ENCODE results near the gene WIPI1.
"Not testable (repeated sequence)": the region's sequence is repeated elsewhere in the genome, so short reads cannot be mapped to it uniquely, and the experiment has no call there.

The WIPI1 gene

DNA sequence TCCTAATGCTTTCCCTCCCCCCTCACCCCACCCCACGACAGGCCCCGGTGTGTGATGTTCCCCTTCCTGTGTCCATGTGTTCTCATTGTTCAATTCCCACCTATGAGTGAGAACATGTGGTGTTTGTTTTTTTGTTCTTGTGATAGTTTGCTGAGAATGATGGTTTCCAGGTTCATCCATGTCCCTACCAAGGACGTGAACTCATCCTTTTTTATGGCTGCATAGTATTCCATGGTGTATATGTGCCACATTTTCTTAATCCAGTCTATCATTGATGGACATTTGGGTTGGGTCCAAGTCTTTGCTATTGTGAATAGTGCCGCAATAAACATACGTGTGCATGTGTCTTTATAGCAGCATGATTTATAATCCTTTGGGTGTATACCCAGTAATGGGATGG lies 53.5 kb downstream of the WIPI1 start:
- DNase-seq (ENCODE audit: low read depth); H3K4me3 ChIP-seq (ENCODE audit: low read length): not testable (repeated sequence)

DNA sequence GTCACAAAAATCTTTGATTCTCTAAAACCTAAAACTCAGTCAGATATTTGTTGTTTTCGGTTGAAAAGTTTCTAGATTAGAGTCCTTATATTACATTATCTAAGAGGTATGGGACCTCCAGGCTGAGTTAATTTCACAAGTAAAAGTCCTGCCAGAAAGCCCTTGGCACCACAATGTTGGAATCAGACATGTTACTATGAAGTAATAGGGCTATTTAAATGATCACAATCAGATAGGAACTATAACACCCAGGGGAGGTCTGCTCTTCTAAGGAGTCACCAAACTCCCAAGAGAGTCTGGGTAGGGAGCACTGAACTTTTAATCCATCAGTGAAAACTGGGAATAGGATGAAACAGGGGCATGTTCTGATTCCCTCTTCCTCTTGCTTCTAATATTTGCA lies 54.2 kb downstream of the WIPI1 start:
- DNase-seq (ENCODE audit: low read depth), result no peak
- TF ChIP-seq, protein P1, sequence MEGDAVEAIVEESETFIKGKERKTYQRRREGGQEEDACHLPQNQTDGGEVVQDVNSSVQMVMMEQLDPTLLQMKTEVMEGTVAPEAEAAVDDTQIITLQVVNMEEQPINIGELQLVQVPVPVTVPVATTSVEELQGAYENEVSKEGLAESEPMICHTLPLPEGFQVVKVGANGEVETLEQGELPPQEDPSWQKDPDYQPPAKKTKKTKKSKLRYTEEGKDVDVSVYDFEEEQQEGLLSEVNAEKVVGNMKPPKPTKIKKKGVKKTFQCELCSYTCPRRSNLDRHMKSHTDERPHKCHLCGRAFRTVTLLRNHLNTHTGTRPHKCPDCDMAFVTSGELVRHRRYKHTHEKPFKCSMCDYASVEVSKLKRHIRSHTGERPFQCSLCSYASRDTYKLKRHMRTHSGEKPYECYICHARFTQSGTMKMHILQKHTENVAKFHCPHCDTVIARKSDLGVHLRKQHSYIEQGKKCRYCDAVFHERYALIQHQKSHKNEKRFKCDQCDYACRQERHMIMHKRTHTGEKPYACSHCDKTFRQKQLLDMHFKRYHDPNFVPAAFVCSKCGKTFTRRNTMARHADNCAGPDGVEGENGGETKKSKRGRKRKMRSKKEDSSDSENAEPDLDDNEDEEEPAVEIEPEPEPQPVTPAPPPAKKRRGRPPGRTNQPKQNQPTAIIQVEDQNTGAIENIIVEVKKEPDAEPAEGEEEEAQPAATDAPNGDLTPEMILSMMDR (conservative IDR thresholded peaks at IDR 0.05; ENCODE audit: low read depth, low read length), result no peak
- no peak overlapping the region for H3K4me3 ChIP-seq (ENCODE audit: low read length)

DNA sequence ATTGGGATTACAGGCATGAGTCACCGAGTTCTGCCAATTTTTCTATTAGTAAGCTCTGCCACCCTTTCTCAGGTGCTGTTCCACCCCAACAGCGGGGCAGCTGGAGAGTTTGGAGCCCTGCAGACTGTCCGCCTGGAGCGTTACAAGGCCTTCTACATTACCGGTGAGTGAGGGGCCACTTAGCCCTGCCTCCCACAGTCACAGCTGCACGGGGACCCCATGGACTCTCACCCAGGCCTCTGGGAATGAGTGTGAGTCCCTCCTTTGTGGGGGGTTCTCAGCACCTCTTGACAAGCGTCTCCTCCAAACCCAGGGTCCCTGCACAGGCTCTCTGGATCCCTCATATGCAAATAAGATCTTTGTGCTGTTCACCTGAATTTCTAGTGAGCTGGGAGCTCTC lies 56.0 kb downstream of the WIPI1 start:
- TF ChIP-seq, protein P1 (conservative IDR thresholded peaks at IDR 0.05; ENCODE audit: low read depth, low read length), result no peak
- no peak for DNase-seq (ENCODE audit: low read depth)

DNA sequence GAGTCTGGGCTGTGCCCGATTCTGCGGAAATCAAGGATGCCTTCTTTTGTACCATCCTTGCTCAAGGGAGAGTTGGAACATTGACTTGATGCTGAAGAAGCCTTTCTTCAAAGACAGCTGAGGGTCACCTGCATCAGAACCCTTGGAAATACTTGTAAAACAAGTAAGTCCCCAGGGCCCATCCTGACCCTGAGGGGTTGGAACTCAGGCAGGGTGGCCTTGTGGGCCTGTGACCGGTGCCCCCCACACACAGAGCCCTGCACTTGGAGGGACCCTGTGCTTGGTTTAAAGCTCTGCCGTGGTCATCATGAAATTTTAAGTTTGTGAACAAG lies 56.9 kb downstream of the WIPI1 start:
- TF ChIP-seq, protein P1 (conservative IDR thresholded peaks at IDR 0.05; ENCODE audit: low read depth, low read length), result no peak
- no peak overlapping the region for H3K4me3 ChIP-seq (ENCODE audit: low read length)
- no peak for DNase-seq (ENCODE audit: low read depth)

More for the DNA sequence above, 56.0 kb downstream of the WIPI1 start:
- no peak overlapping the region for H3K4me3 ChIP-seq (ENCODE audit: low read length)

DNA sequence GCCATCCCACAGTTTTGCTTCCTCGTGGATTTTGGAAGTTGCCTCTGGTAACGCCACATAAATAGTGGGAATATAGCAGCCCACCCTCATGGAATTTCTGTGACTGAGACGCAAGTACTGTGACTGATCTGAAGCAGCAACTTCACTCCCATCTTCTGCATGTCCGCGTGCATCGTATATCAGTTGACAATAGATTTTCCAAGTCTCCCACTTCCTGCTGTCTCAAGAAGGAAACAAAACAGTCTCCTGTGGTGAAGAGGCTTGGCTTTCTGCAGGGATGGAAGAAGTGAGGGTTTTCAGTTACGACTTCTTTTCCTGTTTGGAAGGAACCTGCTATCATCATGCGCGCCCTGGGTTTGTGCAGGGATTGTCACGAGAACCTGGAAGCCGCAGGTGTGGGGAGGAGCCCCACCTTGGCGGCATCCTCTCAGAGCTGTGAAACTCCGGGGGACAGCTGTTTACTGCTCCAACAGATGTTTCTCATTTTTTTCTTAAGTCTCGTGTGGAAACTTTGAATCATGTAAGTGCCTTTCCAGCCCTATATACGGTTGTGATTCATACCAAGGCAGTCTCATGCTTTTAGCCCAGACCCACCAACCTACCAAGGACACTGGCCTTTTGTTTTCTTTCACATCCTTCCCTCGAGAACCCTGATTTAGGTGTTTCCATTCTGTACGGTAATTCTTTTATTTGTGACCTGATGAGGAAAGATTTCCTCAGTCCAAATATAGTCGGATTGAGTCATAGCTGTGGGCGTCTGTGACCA lies 57.5 kb downstream of the WIPI1 start:
- TF ChIP-seq, protein P1 (conservative IDR thresholded peaks at IDR 0.05; ENCODE audit: low read depth, low read length), result no peak
- no peak for DNase-seq (ENCODE audit: low read depth)
- no peak overlapping the region for H3K4me3 ChIP-seq (ENCODE audit: low read length)

DNA sequence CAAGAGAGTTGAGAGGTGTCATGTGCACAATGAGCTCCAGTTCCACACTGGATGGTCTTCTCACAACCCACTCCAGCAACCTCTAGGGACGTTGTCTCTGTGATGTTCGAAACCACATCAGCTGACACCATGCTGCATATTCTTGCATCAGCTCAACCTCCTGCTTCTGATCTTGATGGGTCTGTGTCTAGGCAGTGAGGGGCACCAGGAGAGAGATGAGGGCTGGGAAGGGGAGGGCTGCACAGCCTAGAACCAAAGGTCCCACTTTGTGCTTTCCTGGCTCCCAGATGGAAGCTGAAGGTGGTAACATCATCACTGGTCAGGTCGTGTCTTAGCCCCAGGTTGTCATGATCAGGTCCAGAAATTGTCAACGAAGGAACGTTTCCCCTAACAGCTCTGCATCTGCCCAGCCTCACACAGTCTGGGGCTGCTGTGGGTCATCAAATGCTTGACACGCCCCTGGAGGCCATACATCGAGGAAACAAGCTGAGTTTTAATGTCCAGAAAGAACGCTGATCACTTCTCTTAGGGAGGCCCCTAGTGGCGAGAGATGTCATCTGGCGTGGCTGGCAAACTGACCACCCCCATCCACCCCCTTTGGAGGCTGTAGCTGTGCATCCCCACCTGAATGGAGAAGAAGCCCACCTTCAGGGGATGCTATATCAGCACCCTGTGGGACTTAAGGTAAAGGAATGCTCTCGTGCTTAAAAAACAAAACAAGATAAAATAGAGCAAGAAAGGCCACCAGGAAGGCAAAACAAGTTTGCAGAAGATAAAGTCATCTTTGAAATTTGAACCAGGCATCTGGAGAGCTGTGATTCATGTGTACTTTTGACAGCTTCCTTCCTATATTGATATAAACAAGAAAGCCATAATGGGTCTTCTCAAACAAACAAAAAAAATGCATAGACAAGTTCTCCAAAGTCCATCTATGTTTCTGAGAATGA lies 58.3 kb downstream of the WIPI1 start:
- DNase-seq (ENCODE audit: low read depth), result peak; percentile 46
- H3K4me3 ChIP-seq (ENCODE audit: low read length), result no peak overlapping the region

DNA sequence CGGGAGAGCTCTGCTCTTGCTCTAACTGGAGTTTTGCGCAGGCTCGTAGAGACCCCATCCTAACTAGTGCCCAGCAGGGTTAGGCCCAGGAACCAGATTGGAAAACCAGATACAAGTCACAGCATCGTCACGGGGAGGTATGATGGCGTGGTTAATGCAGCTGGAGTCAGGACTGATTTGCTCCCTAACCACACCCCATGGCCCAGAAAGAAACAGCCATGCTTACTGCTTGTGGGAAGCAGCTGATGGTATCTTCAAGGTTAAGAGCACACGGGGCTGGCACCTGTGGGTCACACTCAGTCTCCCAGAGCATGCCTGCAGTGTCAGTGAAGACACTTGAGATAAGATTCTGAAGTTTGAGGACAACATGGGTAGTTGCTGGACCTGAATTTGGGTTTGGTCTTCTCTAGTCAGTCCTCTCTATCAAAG lies 60.2 kb downstream of the WIPI1 start:
- TF ChIP-seq, protein P1 (conservative IDR thresholded peaks at IDR 0.05; ENCODE audit: low read depth, low read length), result no peak
- no peak for DNase-seq (ENCODE audit: low read depth)
- H3K4me3 ChIP-seq (ENCODE audit: low read length), result no peak overlapping the region

More for the DNA sequence above, 58.3 kb downstream of the WIPI1 start:
- TF ChIP-seq, protein P1 (conservative IDR thresholded peaks at IDR 0.05; ENCODE audit: low read depth, low read length), result peak; percentile 89

Data from retinal pigment epithelial cell (primary cell).